Breast epithelium (tissue), 4 donors: Measurements from ENCODE around the gene FLNB. TPM values are rescaled to one million over a fixed set of nuclear protein-coding genes. Genes with fewer than 3 reads are reported as not detected.

Experiments used
- DNase-seq, 2 donors: peaks; one replicate each; pipeline ENCODE4 v3.0.0-alpha.2; 2019; ENCODE audit warnings: low spot score in 2 of 2
- H3K27ac ChIP-seq, 2 donors: fragments of 200-600 bp; sonication (generic) in 1 of 2; one replicate each; pipeline ENCODE4 v1.5.1; 2016 to 2019; ENCODE audit warnings: mild to moderate bottlenecking in 1 of 2
- H3K27me3 ChIP-seq, 2 donors: fragments of 200-600 bp; sonication (generic) in 1 of 2; one replicate each; pipeline versions ENCODE4 v1.5.1 to v1.6.0; 2017 to 2019; ENCODE audit warnings: control low read depth in 1 of 2, mild to moderate bottlenecking in 1 of 2
- H3K36me3 ChIP-seq: fragments of 200-600 bp; one replicate; pipeline ENCODE4 v1.5.1; 2019
- H3K4me1 ChIP-seq, 2 donors: fragments of 200-600 bp; sonication (generic); one replicate each; pipeline ENCODE4 v1.5.1; 2016 to 2019; ENCODE audit warnings: control low read depth in 1 of 2
- H3K4me3 ChIP-seq, 3 donors: fragments of 200-600 bp; sonication (generic); 1 replicate in 2 of 3; 2 replicates in 1 of 3; pipeline ENCODE4 v1.5.1; 2016 to 2019; ENCODE audit warnings: mild to moderate bottlenecking in 3 of 3, moderate library complexity in 2 of 3
- H3K9me3 ChIP-seq, 2 donors: fragments of 200-600 bp; sonication (generic) in 1 of 2; one replicate each; pipeline ENCODE4 v1.5.1; 2016 to 2019; ENCODE audit warnings: control low read depth in 1 of 2
- CTCF ChIP-seq, 3 donors: fragments of 450-650 bp; IDR thresholded peaks; one replicate each; pipeline ENCODE4 v1.5.1; 2016 to 2017; ENCODE audit warnings: antibody characterized with exemption in 3 of 3, mild to moderate bottlenecking in 3 of 3, moderate library complexity in 3 of 3
- POLR2A ChIP-seq: fragments of 450-650 bp; IDR thresholded peaks from one replicate; pipeline ENCODE4 v1.6.1; 2016; ENCODE audit warnings: antibody characterized with exemption, mild to moderate bottlenecking, moderate library complexity
- POLR2AphosphoS5 ChIP-seq, 3 donors: sonication (generic); formaldehyde crosslinking; IDR thresholded peaks; one replicate each; pipeline ENCODE4 v1.6.1; 2017; ENCODE audit warnings: antibody characterized with exemption in 3 of 3
- intact Hi-C: fragments of 100-400 bp; cut with DNase I; formaldehyde crosslinking; loops from one replicate; pipeline ENCODE4 v1.15.1; 2023; ENCODE audit warnings: low total_unique reads
- total RNA-seq, 3 donors: library from RNA; depleted of rRNA; stranded (reverse); fragments of >200 nt; gene quantifications; one replicate each; pipeline ENCODE4 v1.1.0, GENCODE V29; 2016

Gene FLNB
- total RNA-seq, 3 donors from 2014 or later, result 40.3 to 242 (median 164) TPM

GRCh38 chr3:58042947-58043707, 34.9 kb downstream of the FLNB start:
- Histone ChIP-seq H3K9me3 (no peaks in the 10 kb centered on the region), H3K27me3 (no peaks in the 10 kb centered on the region), H3K4me3 (no peak overlapping the region), H3K4me1 (peaks cover 10 to 20% of the 10 kb centered on the region in 2 donors), H3K27ac (peak overlapping the region; percentile 68 to 77), H3K36me3 (no peaks in the 10 kb centered on the region)
- TF ChIP-seq POLR2AphosphoS5 (IDR thresholded peaks at IDR 0.05) (no peak), POLR2A (no peak), CTCF (IDR thresholded peaks at IDR 0.05) (no peak)
- DNase-seq, result no peak
- intact Hi-C loops, result no loop called here

- Histone ChIP-seq H3K36me3 (no peaks in the 10 kb centered on the region), H3K27ac (peak overlapping the region; percentile 68 to 73), H3K4me1 (peaks cover 12 to 20% of the 10 kb centered on the region in 2 donors), H3K27me3 (no peaks in the 10 kb centered on the region), H3K4me3 (no peak overlapping the region), H3K9me3 (no peaks in the 10 kb centered on the region)
- intact Hi-C loops, result no loop called here
- TF ChIP-seq POLR2AphosphoS5 (IDR thresholded peaks at IDR 0.05) (no peak), CTCF (IDR thresholded peaks at IDR 0.05) (no peak), POLR2A (no peak)
- no peak for DNase-seq
Observed at GRCh38 chr3:58043933-58044332, 35.7 kb downstream of the FLNB start.

GRCh38 chr3:58044691-58045483, 36.7 kb downstream of the FLNB start:
- Histone ChIP-seq H3K4me3 (no peak overlapping the region), H3K27me3 (no peaks in the 10 kb centered on the region), H3K4me1 (peaks cover 13 to 19% of the 10 kb centered on the region in 2 donors), H3K9me3 (no peaks in the 10 kb centered on the region), H3K36me3 (no peaks in the 10 kb centered on the region), H3K27ac (peak overlapping the region; percentile 68 to 73)
- intact Hi-C loops, result no loop called here
- DNase-seq, result no peak
- TF ChIP-seq POLR2AphosphoS5 (IDR thresholded peaks at IDR 0.05) (peak in 1 of 3 donors; percentile 47), POLR2A (no peak), CTCF (IDR thresholded peaks at IDR 0.05) (no peak)

- no peak for TF ChIP-seq CTCF (IDR thresholded peaks at IDR 0.05)
- TF ChIP-seq POLR2AphosphoS5 (IDR thresholded peaks at IDR 0.05), result no peak
- TF ChIP-seq POLR2A, result no peak
- Histone ChIP-seq H3K9me3 (no peaks in the 10 kb centered on the region), H3K4me1 (peaks cover 3 to 21% of the 10 kb centered on the region in 2 donors), H3K4me3 (no peak overlapping the region), H3K27ac (peak overlapping the region; percentile 72 to 83), H3K36me3 (no peaks in the 10 kb centered on the region), H3K27me3 (no peaks in the 10 kb centered on the region)
- no peak for DNase-seq
- intact Hi-C loops, result no loop called here
Observed at GRCh38 chr3:58047826-58048225, 39.6 kb downstream of the FLNB start.

GRCh38 chr3:58048301-58048700, 40.1 kb downstream of the FLNB start:
- H3K27me3 ChIP-seq, result no peaks in the 10 kb centered on the region
- peaks cover 3 to 21% of the 10 kb centered on the region in 2 donors for H3K4me1 ChIP-seq
- intact Hi-C loops, result no loop called here
- peak overlapping the region; percentile 72 to 83 for H3K27ac ChIP-seq
- no peaks in the 10 kb centered on the region for H3K36me3 ChIP-seq
- H3K4me3 ChIP-seq, result no peak overlapping the region
- TF ChIP-seq POLR2AphosphoS5 (IDR thresholded peaks at IDR 0.05) (peak in 1 of 3 donors; percentile 57), POLR2A (no peak)
- no peak for DNase-seq
- no peaks in the 10 kb centered on the region for H3K9me3 ChIP-seq
